CD4-positive, alpha-beta T cell treated with Interleukin-17A for 4 hours (primary cell): ENCODE results near the gene ABCA10.

ENCODE experiments used
- DNase-seq: peaks from one replicate; pipeline ENCODE4 v3.0.0-alpha.2; 2020; ENCODE audit warnings: mixed read lengths

ABCA10 gene

GRCh38 chr17:69154267-69154666 is 74.4 kb downstream of the ABCA10 start:
- no peak for DNase-seq

- no peak for DNase-seq
Measured at GRCh38 chr17:69150333-69150732, 78.3 kb downstream of the ABCA10 start.

GRCh38 chr17:69147460-69147859 is 81.2 kb downstream of the ABCA10 start:
- no peak for DNase-seq

GRCh38 chr17:69144331-69145255 is 84.0 kb downstream of the ABCA10 start:
- no peak for DNase-seq

GRCh38 chr17:69143683-69144231 is 84.9 kb downstream of the ABCA10 start:
- DNase-seq: no peak

GRCh38 chr17:69143151-69143550 is 85.5 kb downstream of the ABCA10 start:
- DNase-seq: no peak

GRCh38 chr17:69142175-69142802 is 86.3 kb downstream of the ABCA10 start:
- no peak for DNase-seq

GRCh38 chr17:69141431-69142174 is 87.0 kb downstream of the ABCA10 start, which contains the start of gene ABCA6:
ABCA6 (minus strand) TSS chr17:69141895; CDS start chr17:69140703, 1,192 bp downstream.
- no peak for DNase-seq

GRCh38 chr17:69134112-69134511 is 94.5 kb downstream of the ABCA10 start:
- DNase-seq: no peak

GRCh38 chr17:69130627-69131296 is 97.9 kb downstream of the ABCA10 start:
- DNase-seq: no peak

GRCh38 chr17:69123626-69124025 is 105.0 kb downstream of the ABCA10 start:
- DNase-seq: no peak

GRCh38 chr17:69122065-69122464 is 106.6 kb downstream of the ABCA10 start:
- DNase-seq: no peak

- DNase-seq: no peak
Measured at GRCh38 chr17:69117855-69118784, 110.5 kb downstream of the ABCA10 start.

GRCh38 chr17:69111794-69112193 is 116.8 kb downstream of the ABCA10 start:
- no peak for DNase-seq

GRCh38 chr17:69105907-69106730 is 122.5 kb downstream of the ABCA10 start:
- DNase-seq: no peak

- no peak for DNase-seq
Measured at GRCh38 chr17:69103557-69104233, 124.9 kb downstream of the ABCA10 start.

- DNase-seq: no peak
Measured at GRCh38 chr17:69098625-69099024, 130.0 kb downstream of the ABCA10 start.
